ENCODE results near the gene DNAAF1.

DNAAF1 gene

DNA sequence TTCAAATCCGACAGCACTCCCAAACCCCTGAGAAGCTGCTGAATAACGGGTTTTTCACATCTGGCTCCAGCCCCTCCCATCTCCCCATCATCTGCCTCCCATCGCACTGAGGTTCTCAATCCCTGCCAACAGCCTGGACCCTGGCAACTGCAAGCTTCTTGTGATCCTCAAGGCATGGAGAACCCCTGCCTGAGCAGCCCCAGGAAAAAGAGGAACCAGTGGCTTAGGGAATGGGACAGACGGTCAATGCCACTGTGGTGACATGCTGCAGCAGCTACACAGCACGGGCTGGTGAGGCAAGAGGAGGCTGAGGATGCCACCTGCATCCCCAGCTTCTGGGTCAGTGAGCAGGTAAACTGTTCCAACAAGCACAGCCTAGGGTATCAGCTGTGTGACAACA, 25.1 kb upstream of the DNAAF1 start:
- TF ChIP-seq CTCF (IDR thresholded peaks at IDR 0.05; ENCODE audit: low read depth, low read length) = no peak
- no peak for DNase-seq
- no peaks in the 10 kb centered on the region for H3K36me3 ChIP-seq
- H3K4me1 ChIP-seq = no peaks in the 10 kb centered on the region
- no peaks in the 10 kb centered on the region for H3K27me3 ChIP-seq
- no peaks in the 10 kb centered on the region for H3K9me3 ChIP-seq
- no peak overlapping the region for H3K4me3 ChIP-seq (ENCODE audit: low read depth, low read length)

DNA sequence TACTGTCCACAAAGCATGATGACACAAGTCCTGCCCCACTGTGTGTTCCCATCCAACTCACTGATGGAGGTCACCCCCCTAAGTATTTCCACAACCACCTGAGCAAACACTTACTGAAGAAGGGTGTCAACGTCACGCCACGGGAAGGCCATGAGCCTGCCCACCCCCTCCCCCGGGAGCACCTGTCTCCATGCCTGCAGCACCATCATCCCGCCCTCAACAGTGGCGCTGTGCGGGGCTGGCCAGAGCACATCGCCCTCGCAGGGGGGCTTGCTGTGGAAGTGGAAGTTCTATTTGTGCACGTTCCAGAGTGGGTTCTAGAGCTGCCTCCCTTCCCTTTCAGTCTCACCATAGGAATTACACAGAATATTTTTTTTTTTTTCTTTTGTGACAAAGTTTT, 24.1 kb upstream of the DNAAF1 start:
- H3K36me3 ChIP-seq = no peaks in the 10 kb centered on the region

DNA sequence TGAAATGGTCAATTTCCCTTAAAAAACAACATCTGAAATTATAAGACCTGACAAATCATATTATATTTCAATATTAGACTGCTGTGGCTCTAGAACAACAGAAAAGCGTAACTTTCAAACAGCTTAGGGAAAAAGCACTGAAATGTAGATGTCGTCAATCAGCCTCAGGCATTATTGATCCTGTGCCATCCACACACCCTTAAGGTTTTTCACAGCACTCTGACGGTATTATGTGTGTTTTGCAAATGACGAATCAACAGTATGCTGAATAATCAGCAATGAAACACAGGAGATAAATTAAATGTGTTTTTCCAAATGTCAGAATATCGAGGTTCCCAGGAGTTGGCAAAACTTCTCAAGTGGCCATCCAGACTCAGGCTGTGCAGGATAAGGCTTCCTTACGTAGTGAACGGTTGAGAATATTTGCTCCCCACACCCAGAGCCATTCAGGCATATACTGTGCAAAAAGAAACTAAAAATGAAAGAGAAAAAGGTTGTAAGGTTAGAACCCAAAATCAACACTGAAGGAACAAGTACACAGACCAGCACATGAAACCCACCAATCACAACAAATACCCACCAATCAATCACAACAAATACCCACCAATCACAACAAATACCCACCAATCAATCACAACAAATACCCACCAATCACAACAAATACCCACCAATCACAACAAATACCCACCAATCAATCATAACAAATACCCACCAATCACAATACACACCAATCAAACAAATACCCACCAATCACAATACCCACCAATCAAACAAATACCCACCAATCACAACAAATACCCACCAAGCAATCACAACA, 20.6 kb upstream of the DNAAF1 start:
- H3K9me3 ChIP-seq = no peaks in the 10 kb centered on the region

More for the DNA sequence above, 24.1 kb upstream of the DNAAF1 start:
- Histone ChIP-seq H3K9me3 (no peaks in the 10 kb centered on the region), H3K27me3 (no peaks in the 10 kb centered on the region), H3K4me3 (ENCODE audit: low read depth, low read length) (no peak overlapping the region), H3K4me1 (no peaks in the 10 kb centered on the region)
- no peak for TF ChIP-seq CTCF (IDR thresholded peaks at IDR 0.05; ENCODE audit: low read depth, low read length)
- no peak for DNase-seq

DNA sequence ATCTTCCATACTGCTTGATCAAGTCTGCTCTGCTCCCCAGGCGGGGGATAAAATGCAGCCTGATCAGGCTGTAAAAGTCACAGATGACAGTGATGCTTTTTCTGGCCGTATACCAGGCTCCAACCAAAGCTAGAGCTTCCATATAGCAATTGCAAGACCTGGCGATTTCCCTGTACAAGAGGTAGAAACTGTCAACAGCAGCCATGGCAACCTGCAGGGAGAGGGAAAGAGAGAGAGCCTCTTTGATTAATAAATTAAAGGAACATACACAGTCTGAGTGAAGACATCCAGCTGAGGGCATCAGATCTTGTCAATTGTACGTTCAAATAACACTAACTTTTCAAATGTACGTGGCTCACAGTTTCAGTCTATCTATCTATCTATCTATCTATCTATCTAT, 14.0 kb upstream of the DNAAF1 start:
- no peak for TF ChIP-seq CTCF (IDR thresholded peaks at IDR 0.05; ENCODE audit: low read depth, low read length)
- Histone ChIP-seq H3K4me1 (no peaks in the 10 kb centered on the region), H3K9me3 (no peaks in the 10 kb centered on the region), H3K4me3 (ENCODE audit: low read depth, low read length) (no peak overlapping the region), H3K27me3 (no peaks in the 10 kb centered on the region), H3K36me3 (no peaks in the 10 kb centered on the region; the same call in 1 of the 2 replicates)
- DNase-seq = no peak

More for the DNA sequence above, 20.6 kb upstream of the DNAAF1 start:
- DNase-seq = no peak
- Histone ChIP-seq H3K36me3 (no peaks in the 10 kb centered on the region; the same call in 1 of the 2 replicates), H3K27me3 (no peaks in the 10 kb centered on the region), H3K4me1 (no peaks in the 10 kb centered on the region), H3K4me3 (ENCODE audit: low read depth, low read length) (no peak overlapping the region)
- no peak for TF ChIP-seq CTCF (IDR thresholded peaks at IDR 0.05; ENCODE audit: low read depth, low read length)

- H3K4me1 ChIP-seq = no peaks in the 10 kb centered on the region
- no peaks in the 10 kb centered on the region for H3K9me3 ChIP-seq
- DNase-seq = no peak
- no peak overlapping the region for H3K4me3 ChIP-seq (ENCODE audit: low read depth, low read length)
- no peaks in the 10 kb centered on the region for H3K27me3 ChIP-seq
- H3K36me3 ChIP-seq = no peaks in the 10 kb centered on the region; the same call in 1 of the 2 replicates
- no peak for TF ChIP-seq CTCF (IDR thresholded peaks at IDR 0.05; ENCODE audit: low read depth, low read length)
Observed at GRCh38 chr16:84132527-84133285, 12.4 kb upstream of the DNAAF1 start.
